Measurements from ENCODE around the gene ITSN1.

- TF ChIP-seq ATF3 (IDR thresholded peaks at IDR 0.05) (no peak), SP1 (IDR thresholded peaks at IDR 0.05) (no peak), CTCF (IDR thresholded peaks at IDR 0.05; ENCODE audit: low read depth, low read length, missing input control) (no peak)
These were observed 296.9 kb downstream of the ITSN1 start for GRCh38 chr21:33939226-33939625.

Data from liver (tissue), 3 donors.